Adrenal gland (tissue), 5 donors: ENCODE data around the gene ALKBH5.

Source experiments
- POLR2A ChIP-seq, 2 donors: fragments of 450-650 bp; IDR thresholded peaks; one replicate each; pipeline ENCODE4 v1.6.1; 2017; ENCODE audit warnings: antibody characterized with exemption in 2 of 2, mild to moderate bottlenecking in 2 of 2, moderate library complexity in 1 of 2
- TF ChIP-seq, protein P1 (sequence below), 6 experiments: fragments of 450-650 bp in 4 of 6; fragments of 200-600 bp in 2 of 6; sonication (generic) in 1 of 6; IDR thresholded peaks; 1 replicate in 5 of 6; 2 replicates in 1 of 6; pipeline versions ENCODE4 v1.5.1 to v1.8.0; 2016 to 2021; ENCODE audit warnings: antibody characterized with exemption in 6 of 6, mild to moderate bottlenecking in 2 of 6, moderate library complexity in 1 of 6
- donor health status: DM: no; HTN: no; CAD: no.

DNA sequence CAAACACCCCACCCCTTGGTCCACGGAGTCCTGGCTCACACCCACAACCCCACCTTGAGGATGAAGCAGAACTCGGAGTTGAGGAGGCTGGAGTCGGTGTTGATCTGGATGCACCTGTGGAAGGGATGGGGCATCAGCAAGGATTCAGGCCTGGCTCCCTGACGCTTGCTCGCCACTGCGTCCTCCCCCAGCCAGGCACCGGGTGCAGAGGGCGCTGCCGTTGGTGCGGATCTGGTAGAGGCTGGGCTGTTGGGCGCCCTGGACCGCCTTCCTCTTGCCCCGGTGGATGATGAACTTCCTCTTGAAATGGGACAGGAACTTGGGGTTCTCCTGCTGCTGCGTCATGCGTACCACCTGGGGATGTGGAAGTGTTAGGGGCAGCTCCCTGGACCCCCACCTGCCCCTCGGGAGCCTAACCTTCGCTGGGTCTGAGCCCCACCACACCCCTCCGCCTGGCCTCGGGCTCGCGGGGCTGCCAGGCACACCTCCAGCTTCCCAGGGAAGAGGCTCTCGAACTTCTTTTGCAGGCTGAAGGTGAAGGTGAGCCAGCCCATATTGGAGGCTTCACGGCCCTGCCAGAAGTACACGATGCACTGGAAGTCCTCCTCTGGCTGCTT lies 62.6 kb downstream of the ALKBH5 start:
- TF ChIP-seq, protein P1, sequence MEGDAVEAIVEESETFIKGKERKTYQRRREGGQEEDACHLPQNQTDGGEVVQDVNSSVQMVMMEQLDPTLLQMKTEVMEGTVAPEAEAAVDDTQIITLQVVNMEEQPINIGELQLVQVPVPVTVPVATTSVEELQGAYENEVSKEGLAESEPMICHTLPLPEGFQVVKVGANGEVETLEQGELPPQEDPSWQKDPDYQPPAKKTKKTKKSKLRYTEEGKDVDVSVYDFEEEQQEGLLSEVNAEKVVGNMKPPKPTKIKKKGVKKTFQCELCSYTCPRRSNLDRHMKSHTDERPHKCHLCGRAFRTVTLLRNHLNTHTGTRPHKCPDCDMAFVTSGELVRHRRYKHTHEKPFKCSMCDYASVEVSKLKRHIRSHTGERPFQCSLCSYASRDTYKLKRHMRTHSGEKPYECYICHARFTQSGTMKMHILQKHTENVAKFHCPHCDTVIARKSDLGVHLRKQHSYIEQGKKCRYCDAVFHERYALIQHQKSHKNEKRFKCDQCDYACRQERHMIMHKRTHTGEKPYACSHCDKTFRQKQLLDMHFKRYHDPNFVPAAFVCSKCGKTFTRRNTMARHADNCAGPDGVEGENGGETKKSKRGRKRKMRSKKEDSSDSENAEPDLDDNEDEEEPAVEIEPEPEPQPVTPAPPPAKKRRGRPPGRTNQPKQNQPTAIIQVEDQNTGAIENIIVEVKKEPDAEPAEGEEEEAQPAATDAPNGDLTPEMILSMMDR (IDR thresholded peaks at IDR 0.05): no peak
- no peak for TF ChIP-seq POLR2A (IDR thresholded peaks at IDR 0.05)
